GM23338 (cell line): ENCODE results near the gene ACSM6. TPM values are rescaled to one million over a fixed set of nuclear protein-coding genes. Genes with fewer than 3 reads are reported as not detected.

ENCODE experiments used
- ATAC-seq: fragments of 200-7000 bp; cut with Tn5 transposase; 3 replicates; pipeline ENCODE4 v1.9.1; 2020
- DNase-seq: peaks from one replicate; pipeline ENCODE4 v3.0.0-alpha.2; 2015; ENCODE audit warnings: low spot score
- H2AFZ ChIP-seq: fragments of 200-600 bp; sonication (generic); 2 replicates; pipeline ENCODE4 v1.8.0; 2016; ENCODE audit warnings: antibody characterized with exemption, mild to moderate bottlenecking, moderate library complexity
- H3F3A ChIP-seq: fragments of 200-600 bp; sonication (generic); replicated peaks from 2 replicates; pipeline ENCODE4 v1.8.0; 2017; ENCODE audit warnings: antibody characterized with exemption, mixed run types, low read depth
- H3K27ac ChIP-seq: fragments of 200-600 bp; sonication (generic); 2 replicates; pipeline ENCODE4 v1.6.1; 2016; ENCODE audit warnings: low read depth
- H3K27me3 ChIP-seq: fragments of 200-600 bp; sonication (generic); 2 replicates; pipeline ENCODE4 v1.8.0; 2016; ENCODE audit warnings: mild to moderate bottlenecking, mixed run types, moderate library complexity; ENCODE audit not compliant: insufficient read depth
- H3K36me3 ChIP-seq: fragments of 200-600 bp; sonication (generic); 2 replicates; pipeline ENCODE4 v1.8.0; 2016; ENCODE audit warnings: mild to moderate bottlenecking; ENCODE audit not compliant: insufficient read depth
- H3K4me1 ChIP-seq: fragments of 200-600 bp; sonication (generic); 2 replicates; pipeline ENCODE4 v1.8.0; 2016; ENCODE audit warnings: mild to moderate bottlenecking, moderate library complexity; ENCODE audit not compliant: insufficient read depth
- H3K4me2 ChIP-seq: fragments of 200-600 bp; sonication (generic); 2 replicates; pipeline ENCODE4 v1.7.1; 2017; ENCODE audit warnings: mixed run types
- H3K4me3 ChIP-seq: fragments of 200-600 bp; sonication (generic); 2 replicates; pipeline ENCODE4 v1.6.1; 2016; ENCODE audit warnings: mixed run types
- H3K79me2 ChIP-seq: fragments of 200-600 bp; sonication (generic); replicated peaks from 2 replicates; pipeline ENCODE4 v1.8.0; 2017; ENCODE audit warnings: mild to moderate bottlenecking; ENCODE audit not compliant: insufficient read depth
- H3K9me2 ChIP-seq: fragments of 200-600 bp; sonication (generic); 2 replicates; pipeline ENCODE4 v1.8.0; 2017; ENCODE audit not compliant: insufficient read depth
- H4K20me1 ChIP-seq: fragments of 200-600 bp; sonication (generic); replicated peaks from 2 replicates; pipeline ENCODE4 v1.8.0; 2017; ENCODE audit warnings: mild to moderate bottlenecking; ENCODE audit not compliant: insufficient read depth
- H3K27ac Mint-ChIP-seq: 2 replicates; pipeline ENCODE4 v1.8.0; 2020; ENCODE audit warnings: inconsistent platforms, mild to moderate bottlenecking, moderate library complexity, mixed read lengths
- H3K27me3 Mint-ChIP-seq: 3 replicates; pipeline ENCODE4 v1.8.0; 2022; ENCODE audit warnings: low read depth, mild to moderate bottlenecking, moderate library complexity, mixed read lengths, inconsistent platforms; ENCODE audit not compliant: insufficient read depth, poor library complexity
- H3K36me3 Mint-ChIP-seq: 3 replicates; pipeline ENCODE4 v1.8.0; 2021; ENCODE audit warnings: low read depth, mild to moderate bottlenecking, inconsistent platforms, moderate library complexity, mixed read lengths
- H3K4me1 Mint-ChIP-seq: 3 replicates; pipeline ENCODE4 v1.8.0; 2020; ENCODE audit warnings: mild to moderate bottlenecking, inconsistent platforms, mixed read lengths
- H3K4me3 Mint-ChIP-seq: 3 replicates; pipeline ENCODE4 v1.8.0; 2021; ENCODE audit warnings: moderate library complexity, mild to moderate bottlenecking, inconsistent platforms, mixed read lengths
- H3K9me3 Mint-ChIP-seq: 3 replicates; pipeline ENCODE4 v1.8.0; 2020; ENCODE audit warnings: moderate library complexity, mild to moderate bottlenecking, inconsistent platforms, mixed read lengths
- CREB1 ChIP-seq: fragments of 250-450 bp; sonication (Bioruptor Pico); IDR thresholded peaks from 2 replicates; pipeline ENCODE4 v1.5.0; 2020; ENCODE audit warnings: low read depth, mild to moderate bottlenecking, moderate library complexity
- CTCF ChIP-seq, 2 experiments: fragments of 200-600 bp in 1 of 2; sonication (generic) in 1 of 2; conservative IDR thresholded peaks; 2 replicates each; pipeline versions ENCODE4 v1.5.1 to v1.6.1; 2016 to 2017; ENCODE audit warnings: antibody characterized with exemption in 2 of 2, low read depth in 2 of 2, mild to moderate bottlenecking in 2 of 2, moderate library complexity in 1 of 2
- ETS1 ChIP-seq: IDR thresholded peaks from 2 replicates; pipeline ENCODE4 v1.6.1; 2016; ENCODE audit warnings: antibody characterized with exemption
- EZH2phosphoT487 ChIP-seq: fragments of 200-600 bp; sonication (generic); IDR thresholded peaks from one replicate; pipeline ENCODE4 v1.8.1; 2018; ENCODE audit warnings: antibody characterized with exemption; ENCODE audit not compliant: unreplicated experiment
- POLR2AphosphoS5 ChIP-seq: IDR thresholded peaks from 2 replicates; pipeline ENCODE4 v1.6.1; 2016; ENCODE audit warnings: antibody characterized with exemption, low read depth
- REST ChIP-seq: IDR thresholded peaks from one replicate; pipeline ENCODE4 v1.6.1; 2018; ENCODE audit warnings: antibody characterized with exemption; ENCODE audit not compliant: unreplicated experiment
- ZNF114 ChIP-seq: fragments of 250-450 bp; sonication (Bioruptor Pico); IDR thresholded peaks from 2 replicates; pipeline ENCODE4 v1.5.0; 2020; ENCODE audit warnings: mild to moderate bottlenecking, moderate library complexity
- ZNF331 ChIP-seq: fragments of 250-450 bp; sonication (Bioruptor Pico); IDR thresholded peaks from 2 replicates; pipeline ENCODE4 v1.5.0; 2020; ENCODE audit warnings: low read depth, mild to moderate bottlenecking, moderate library complexity
- polyA plus RNA-seq: library from polyadenylated mRNA; unstranded; fragments of >200 nt; fragmentation: Nextera tagmentation; extraction: Ambion mirVana; gene quantifications from 2 replicates; pipeline ENCODE4 v1.2.1, GENCODE V29; 2016
- total RNA-seq: library from RNA; depleted of rRNA; stranded (reverse); fragments of >200 nt; shearing (Covaris generic); gene quantifications from 2 replicates; pipeline ENCODE4 v1.2.3, GENCODE V29; 2014

ACSM6 gene
- total and polyA plus RNA-seq, 2 experiments from 2014 or later: 0.65 TPM; not detected in 1

GRCh38 chr10:95240811-95241210 lies 46.8 kb downstream of the ACSM6 start:
- peaks cover 13% of the 10 kb centered on the region for H3K4me1 Mint-ChIP-seq
- no peak for DNase-seq

More at GRCh38 chr10:95240811-95241210, 46.8 kb downstream of the ACSM6 start:
- Mint-ChIP-seq H3K4me3 (no peak overlapping the region), H3K36me3 (peaks cover 76% of the 10 kb centered on the region), H3K27ac (no peak overlapping the region; the same call in 1 of the 2 replicates), H3K9me3 (peaks cover 10% of the 10 kb centered on the region), H3K27me3 (peaks cover 7% of the 10 kb centered on the region)
- Histone ChIP-seq H3F3A (peaks cover 6% of the 10 kb centered on the region; the same call in 1 of the 2 replicates), H3K4me3 (no peak overlapping the region), H3K9me2 (no peaks in the 10 kb centered on the region), H3K27ac (no peak overlapping the region), H3K4me1 (peaks cover 8% of the 10 kb centered on the region), H3K4me2 (no peak overlapping the region), H4K20me1 (no peaks in the 10 kb centered on the region), H3K36me3 (peaks cover 42% of the 10 kb centered on the region), H3K79me2 (peaks cover 23% of the 10 kb centered on the region), H3K27me3 (no peaks in the 10 kb centered on the region), H2AFZ (no peak overlapping the region)
- ATAC-seq: no peak
- TF ChIP-seq ZNF114 (CRISPR knock-in tag): no peak
- TF ChIP-seq ZNF331: no peak
- no peak for TF ChIP-seq REST
- no peak for TF ChIP-seq POLR2AphosphoS5
- no peak for TF ChIP-seq CTCF (conservative IDR thresholded peaks at IDR 0.05; ENCODE audit: low read depth in 2 of 2)
- no peak for TF ChIP-seq EZH2phosphoT487
- no peak for TF ChIP-seq CREB1
- TF ChIP-seq ETS1: no peak
